ENCODE data around the gene DMWD.

DMWD gene

GRCh38 chr19:45784096-45784495, 8.5 kb downstream of the DMWD start:
- no peak for TF ChIP-seq ZFX (IDR thresholded peaks at IDR 0.05)
- no peak for TF ChIP-seq CTCF (conservative IDR thresholded peaks at IDR 0.05)
- no peak overlapping the region for H3K27ac ChIP-seq

- H3K27ac ChIP-seq, result no peak overlapping the region
Measured at GRCh38 chr19:45782820-45783785, 9.5 kb downstream of the DMWD start.

GRCh38 chr19:45782162-45782691, 10.4 kb downstream of the DMWD start, which contains the start of gene DMPK:
DMPK (minus strand) TSS chr19:45782490; CDS start chr19:45782352, 138 bp downstream.
- no peak for TF ChIP-seq CTCF (conservative IDR thresholded peaks at IDR 0.05)
- TF ChIP-seq ZFX (IDR thresholded peaks at IDR 0.05), result no peak
- H3K27ac ChIP-seq, result no peak within 1 kb of the TSS

More at GRCh38 chr19:45782820-45783785, 9.5 kb downstream of the DMWD start:
- TF ChIP-seq ZFX (IDR thresholded peaks at IDR 0.05) (no peak), CTCF (conservative IDR thresholded peaks at IDR 0.05) (no peak)

GRCh38 chr19:45781214-45782161, 11.2 kb downstream of the DMWD start:
- H3K27ac ChIP-seq, result no peak overlapping the region
- no peak for TF ChIP-seq CTCF (conservative IDR thresholded peaks at IDR 0.05)
- no peak for TF ChIP-seq ZFX (IDR thresholded peaks at IDR 0.05)

- TF ChIP-seq CTCF (conservative IDR thresholded peaks at IDR 0.05), result no peak
- TF ChIP-seq ZFX (IDR thresholded peaks at IDR 0.05), result no peak
Measured at GRCh38 chr19:45780448-45781213, 12.0 kb downstream of the DMWD start.

GRCh38 chr19:45780146-45780447, 12.5 kb downstream of the DMWD start:
- TF ChIP-seq CTCF (conservative IDR thresholded peaks at IDR 0.05) (no peak), ZFX (IDR thresholded peaks at IDR 0.05) (no peak)
- no peak overlapping the region for H3K27ac ChIP-seq

More at GRCh38 chr19:45780448-45781213, 12.0 kb downstream of the DMWD start:
- no peak overlapping the region for H3K27ac ChIP-seq

Data from C4-2B (cell line).